ENCODE results near the gene CCDC9B. TPM values are rescaled to one million over a fixed set of nuclear protein-coding genes. Genes with fewer than 3 reads are reported as not detected.

CCDC9B gene
- total RNA-seq, 4 donors from 2014 or later, result 0.65 to 5.3 (median 3.0) TPM

Other genes starting within 250 kb of the CCDC9B start
- gene BMF, start 232.1 kb downstream of the CCDC9B start, total RNA-seq, result 10 to 100 TPM in 1 of 4 donors, 1 to 10 TPM in 3; 4.9 to 12.9 (median 6.6) TPM
- gene BUB1B, start 179.9 kb downstream of the CCDC9B start, total RNA-seq, result 1 to 10 TPM in 2 of 4 donors, under 1 TPM in 1, not detected in 1; 0.33 to 8.8 (median 3.3) TPM
- gene PAK6, start 101.9 kb downstream of the CCDC9B start, total RNA-seq, result 1 to 10 TPM in 2 of 4 donors, under 1 TPM in 2; 0.49 to 4.1 (median 0.81) TPM
- gene ANKRD63, start 57.9 kb downstream of the CCDC9B start, total RNA-seq, result not detected
- gene PLCB2, start 33.0 kb downstream of the CCDC9B start, total RNA-seq, result 10 to 100 TPM; 13.8 to 69.7 (median 20.2) TPM
- 10 to 100 TPM in 1 of 4 donors, 1 to 10 TPM in 3; 4.0 to 16.5 (median 8.1) TPM for gene INAFM2, start 17.2 kb downstream of the CCDC9B start, total RNA-seq
- gene PHGR1, start 10.1 kb upstream of the CCDC9B start, total RNA-seq, result 10 to 100 TPM in 1 of 4 donors, 1 to 10 TPM in 1, not detected in 2; 3.9 to 16.0 TPM
- under 1 TPM in 3 of 4 donors, not detected in 1; under 0.01 to 0.19 (median under 0.01) TPM for gene DISP2, start 17.3 kb upstream of the CCDC9B start, total RNA-seq
- 10 to 100 TPM in 3 of 4 donors, 1 to 10 TPM in 1; 7.9 to 24.9 (median 12.9) TPM for gene KNSTRN, start 41.8 kb upstream of the CCDC9B start, total RNA-seq
- gene IVD, start 64.9 kb upstream of the CCDC9B start, total RNA-seq, result 100 to 1,000 TPM in 1 of 4 donors, 10 to 100 TPM in 3; 24.9 to 101 (median 48.0) TPM
- gene BAHD1, start 100.0 kb upstream of the CCDC9B start, total RNA-seq, result 10 to 100 TPM in 1 of 4 donors, 1 to 10 TPM in 3; 4.1 to 17.1 (median 9.1) TPM
- gene CHST14, start 130.0 kb upstream of the CCDC9B start, total RNA-seq, result 1 to 10 TPM; 9.0 to 9.8 (median 9.7) TPM
- gene CCDC32, start 224.1 kb upstream of the CCDC9B start, total RNA-seq, result 10 to 100 TPM; 18.1 to 53.9 (median 27.4) TPM
- gene RPUSD2, start 228.4 kb upstream of the CCDC9B start, total RNA-seq, result 1 to 10 TPM; 3.3 to 9.4 (median 5.3) TPM

Data from subcutaneous adipose tissue (tissue), 4 donors.